Measurements from ENCODE around the gene PSKH1. TPM values are rescaled to one million over a fixed set of nuclear protein-coding genes. Genes with fewer than 3 reads are reported as not detected.

PSKH1 gene
- total and polyA plus RNA-seq, 2 donors from 2014 or later, result 23.6 to 33.2 TPM

- H3K36me3 ChIP-seq (ENCODE audit: control insufficient read depth in 2 of 3, insufficient read depth in 3 of 3, low read length in 3 of 3), result peaks cover 0 to 53% (median 15%) of the 10 kb centered on the region in 3 donors
- FAIRE-seq (no peak), DNase-seq (peak in 1 of 5 donors; percentile 67)
- H3K9ac ChIP-seq (ENCODE audit: low read length in 3 of 3), result no peak overlapping the region
- no peaks in the 10 kb centered on the region for H3K9me3 ChIP-seq (ENCODE audit: control insufficient read depth in 2 of 3, insufficient read depth in 1 of 3, low read length in 3 of 3)
- TF ChIP-seq CTCF (IDR thresholded peaks at IDR 0.05; ENCODE audit: borderline replicate concordance, extremely low read depth, insufficient read depth), result no peak
- H3K4me1 ChIP-seq (ENCODE audit: control insufficient read depth in 2 of 3, insufficient read depth in 2 of 3, low read depth in 1 of 3, low read length in 3 of 3), result no peaks in the 10 kb centered on the region
- intact Hi-C loops (cut with DNase I), result no loop called here
- H3K27me3 ChIP-seq (ENCODE audit: control insufficient read depth, insufficient read depth, low read length), result no peaks in the 10 kb centered on the region
- no peak overlapping the region for H3K27ac ChIP-seq (ENCODE audit: low read depth in 2 of 2, low read length in 2 of 2)
- H3K4me3 ChIP-seq (ENCODE audit: low read length in 3 of 3), result no peak overlapping the region
Measured at GRCh38 chr16:67950335-67950843, 57.3 kb downstream of the PSKH1 start.

- peaks cover 0 to 42% (median 13%) of the 10 kb centered on the region in 3 donors for H3K36me3 ChIP-seq (ENCODE audit: control insufficient read depth in 2 of 3, insufficient read depth in 3 of 3, low read length in 3 of 3)
- DNase-seq (peak in 1 of 5 donors; percentile 85), FAIRE-seq (no peak)
- intact Hi-C loops (cut with DNase I), result no loop called here
- TF ChIP-seq CTCF (IDR thresholded peaks at IDR 0.05; ENCODE audit: borderline replicate concordance, extremely low read depth, insufficient read depth), result no peak
- no peaks in the 10 kb centered on the region for H3K4me1 ChIP-seq (ENCODE audit: control insufficient read depth in 2 of 3, insufficient read depth in 2 of 3, low read depth in 1 of 3, low read length in 3 of 3)
- H3K9ac ChIP-seq (ENCODE audit: low read length in 3 of 3), result no peak overlapping the region
- no peaks in the 10 kb centered on the region for H3K9me3 ChIP-seq (ENCODE audit: control insufficient read depth in 2 of 3, insufficient read depth in 1 of 3, low read length in 3 of 3)
- H3K4me3 ChIP-seq (ENCODE audit: low read length in 3 of 3), result no peak overlapping the region
- no peak overlapping the region for H3K27ac ChIP-seq (ENCODE audit: low read depth in 2 of 2, low read length in 2 of 2)
- no peaks in the 10 kb centered on the region for H3K27me3 ChIP-seq (ENCODE audit: control insufficient read depth, insufficient read depth, low read length)
Measured at GRCh38 chr16:67951485-67951884, 58.4 kb downstream of the PSKH1 start.

- TF ChIP-seq CTCF (IDR thresholded peaks at IDR 0.05; ENCODE audit: borderline replicate concordance, extremely low read depth, insufficient read depth), result no peak
- Histone ChIP-seq H3K4me3 (ENCODE audit: low read length in 3 of 3) (no peak overlapping the region), H3K27ac (ENCODE audit: low read depth in 2 of 2, low read length in 2 of 2) (no peak overlapping the region), H3K9me3 (ENCODE audit: control insufficient read depth in 2 of 3, insufficient read depth in 1 of 3, low read length in 3 of 3) (no peaks in the 10 kb centered on the region), H3K36me3 (ENCODE audit: control insufficient read depth in 2 of 3, insufficient read depth in 3 of 3, low read length in 3 of 3) (peaks cover 0 to 36% (median 14%) of the 10 kb centered on the region in 3 donors), H3K27me3 (ENCODE audit: control insufficient read depth, insufficient read depth, low read length) (no peaks in the 10 kb centered on the region), H3K4me1 (ENCODE audit: control insufficient read depth in 2 of 3, insufficient read depth in 2 of 3, low read depth in 1 of 3, low read length in 3 of 3) (peaks cover 0 to 4% (median 0%) of the 10 kb centered on the region in 3 donors), H3K9ac (ENCODE audit: low read length in 3 of 3) (no peak overlapping the region)
- DNase-seq (no peak), FAIRE-seq (no peak)
- intact Hi-C loops (cut with DNase I), result no loop called here
Measured at GRCh38 chr16:67953641-67954375, 60.8 kb downstream of the PSKH1 start.
